ENCODE measurements around the gene SLC17A5.
A peak's percentile ranks its signal among the peaks of the same experiment; 100 is the strongest.
"Not testable (repeated sequence)": the region's sequence is repeated elsewhere in the genome, so short reads cannot be mapped to it uniquely, and the experiment has no call there.

Gene SLC17A5

GRCh38 chr6:73653571-73654424 is at the start of gene SLC17A5:
SLC17A5 (minus strand) TSS chr6:73653992; CDS start chr6:73653886, 106 bp downstream.
- peak; percentile 97 for DNase-seq (ENCODE audit: low spot score)

- DNase-seq (ENCODE audit: low spot score): no peak
Measured at GRCh38 chr6:73703466-73703865, 49.7 kb upstream of the SLC17A5 start.

GRCh38 chr6:73702444-73702843 is 48.7 kb upstream of the SLC17A5 start:
- no peak for DNase-seq (ENCODE audit: low spot score)

GRCh38 chr6:73699676-73700459 is 46.1 kb upstream of the SLC17A5 start:
- no peak for DNase-seq (ENCODE audit: low spot score)

GRCh38 chr6:73696966-73697655 is 43.3 kb upstream of the SLC17A5 start:
- no peak for DNase-seq (ENCODE audit: low spot score)

GRCh38 chr6:73695619-73696421 is 42.0 kb upstream of the SLC17A5 start, which contains the start of gene CD109:
CD109 (plus strand) TSS chr6:73696203; CDS start chr6:73696216, 13 bp downstream.
- DNase-seq (ENCODE audit: low spot score): peak; percentile 69

GRCh38 chr6:73694711-73695411 is 41.1 kb upstream of the SLC17A5 start:
- DNase-seq (ENCODE audit: low spot score): peak; percentile 57

GRCh38 chr6:73691512-73691911 is 37.7 kb upstream of the SLC17A5 start:
- DNase-seq (ENCODE audit: low spot score): no peak

GRCh38 chr6:73690056-73690455 is 36.3 kb upstream of the SLC17A5 start:
- no peak for DNase-seq (ENCODE audit: low spot score)

- DNase-seq (ENCODE audit: low spot score): no peak
Measured at GRCh38 chr6:73688351-73688750, 34.6 kb upstream of the SLC17A5 start.

- not testable (repeated sequence) for DNase-seq (ENCODE audit: low spot score)
Measured at GRCh38 chr6:73683574-73683973, 29.8 kb upstream of the SLC17A5 start.

GRCh38 chr6:73680289-73680918 is 26.6 kb upstream of the SLC17A5 start:
- no peak for DNase-seq (ENCODE audit: low spot score)

GRCh38 chr6:73679846-73680245 is 26.1 kb upstream of the SLC17A5 start:
- not testable (repeated sequence) for DNase-seq (ENCODE audit: low spot score)

GRCh38 chr6:73679009-73679408 is 25.2 kb upstream of the SLC17A5 start:
- no peak for DNase-seq (ENCODE audit: low spot score)

GRCh38 chr6:73675466-73676098 is 21.8 kb upstream of the SLC17A5 start:
- DNase-seq (ENCODE audit: low spot score): peak; percentile 84

GRCh38 chr6:73671911-73672685 is 18.3 kb upstream of the SLC17A5 start:
- DNase-seq (ENCODE audit: low spot score): no peak

- no peak for DNase-seq (ENCODE audit: low spot score)
Measured at GRCh38 chr6:73669005-73669404, 15.2 kb upstream of the SLC17A5 start.

GRCh38 chr6:73667798-73668197 is 14.0 kb upstream of the SLC17A5 start:
- DNase-seq (ENCODE audit: low spot score): no peak

GRCh38 chr6:73666393-73666792 is 12.6 kb upstream of the SLC17A5 start:
- no peak for DNase-seq (ENCODE audit: low spot score)

Measured in AG08395 (cell line).